ENCODE results near the gene BMP6. TPM values are rescaled to one million over a fixed set of nuclear protein-coding genes. Genes with fewer than 3 reads are reported as not detected.

Gene BMP6
- total and polyA plus RNA-seq, 7 donors, result 0.64 to 5.3 (median 2.2) TPM; not detected in 2

DNA sequence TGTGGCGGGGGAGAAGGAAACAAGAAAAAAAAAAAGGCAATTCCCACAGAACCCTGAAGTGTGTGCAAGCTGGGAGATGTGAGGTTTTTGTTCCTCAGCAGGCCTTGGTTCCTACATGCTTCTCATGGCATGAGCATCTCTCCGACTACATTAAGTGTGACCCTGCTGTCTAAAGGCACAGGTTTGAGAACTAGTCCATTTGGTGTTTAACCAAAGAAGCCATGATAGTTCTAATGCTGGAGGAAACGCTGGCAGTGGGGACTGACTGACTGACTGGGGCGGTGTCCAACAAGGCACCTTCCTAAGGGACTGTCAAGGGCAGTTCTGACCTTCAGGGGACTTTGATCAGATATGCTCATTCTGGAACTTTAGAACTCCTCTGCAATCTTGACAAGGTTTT, 180.8 kb downstream of the BMP6 start:
- no peak for TF ChIP-seq POLR2A (IDR thresholded peaks at IDR 0.05)
- no peak for TF ChIP-seq POLR2AphosphoS5 (IDR thresholded peaks at IDR 0.05)
- no peak for TF ChIP-seq EP300 (IDR thresholded peaks at IDR 0.05)
- TF ChIP-seq, protein P1, sequence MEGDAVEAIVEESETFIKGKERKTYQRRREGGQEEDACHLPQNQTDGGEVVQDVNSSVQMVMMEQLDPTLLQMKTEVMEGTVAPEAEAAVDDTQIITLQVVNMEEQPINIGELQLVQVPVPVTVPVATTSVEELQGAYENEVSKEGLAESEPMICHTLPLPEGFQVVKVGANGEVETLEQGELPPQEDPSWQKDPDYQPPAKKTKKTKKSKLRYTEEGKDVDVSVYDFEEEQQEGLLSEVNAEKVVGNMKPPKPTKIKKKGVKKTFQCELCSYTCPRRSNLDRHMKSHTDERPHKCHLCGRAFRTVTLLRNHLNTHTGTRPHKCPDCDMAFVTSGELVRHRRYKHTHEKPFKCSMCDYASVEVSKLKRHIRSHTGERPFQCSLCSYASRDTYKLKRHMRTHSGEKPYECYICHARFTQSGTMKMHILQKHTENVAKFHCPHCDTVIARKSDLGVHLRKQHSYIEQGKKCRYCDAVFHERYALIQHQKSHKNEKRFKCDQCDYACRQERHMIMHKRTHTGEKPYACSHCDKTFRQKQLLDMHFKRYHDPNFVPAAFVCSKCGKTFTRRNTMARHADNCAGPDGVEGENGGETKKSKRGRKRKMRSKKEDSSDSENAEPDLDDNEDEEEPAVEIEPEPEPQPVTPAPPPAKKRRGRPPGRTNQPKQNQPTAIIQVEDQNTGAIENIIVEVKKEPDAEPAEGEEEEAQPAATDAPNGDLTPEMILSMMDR (IDR thresholded peaks at IDR 0.05), result no peak
- Histone ChIP-seq H3K4me3 (no peak overlapping the region), H3K27ac (no peak overlapping the region), H3K27me3 (no peaks in the 10 kb centered on the region), H3K9me3 (no peaks in the 10 kb centered on the region), H3K36me3 (peaks cover 0 to 29% (median 21%) of the 10 kb centered on the region in 4 donors), H3K4me1 (peaks cover 0 to 15% (median 15%) of the 10 kb centered on the region in 4 donors)
- DNase-seq, result no peak
- 89 to 91% methylated on average over 4 of the region's 4 CpGs for WGBS, 2 donors
- intact Hi-C loops (cut with DNase I), result no loop called here

DNA sequence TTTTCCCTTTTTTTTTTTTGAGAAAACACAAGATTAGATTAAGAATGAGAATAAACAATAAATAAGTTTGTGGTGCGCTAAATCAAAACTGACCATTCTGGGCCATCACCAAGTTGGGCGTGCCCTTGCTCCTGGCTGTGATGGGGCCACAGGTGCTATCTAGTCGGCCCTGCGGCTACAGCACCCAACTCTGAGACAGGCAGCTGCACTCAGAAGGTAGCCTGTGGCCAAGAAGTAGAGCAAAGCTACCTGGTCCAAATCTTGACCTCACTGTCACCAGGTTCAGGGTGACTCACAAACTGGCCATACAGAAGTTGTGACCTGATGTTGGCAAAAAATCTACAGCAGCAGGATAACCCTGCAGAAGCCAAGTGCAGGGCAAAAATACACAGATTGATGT, 181.3 kb downstream of the BMP6 start:
- Histone ChIP-seq H3K36me3 (peaks cover 0 to 25% (median 19%) of the 10 kb centered on the region in 4 donors), H3K27me3 (no peaks in the 10 kb centered on the region), H3K27ac (no peak overlapping the region), H3K4me3 (no peak overlapping the region), H3K9me3 (no peaks in the 10 kb centered on the region), H3K4me1 (peaks cover 0 to 15% (median 15%) of the 10 kb centered on the region in 4 donors)
- no peak for TF ChIP-seq POLR2AphosphoS5 (IDR thresholded peaks at IDR 0.05)
- no peak for TF ChIP-seq POLR2A (IDR thresholded peaks at IDR 0.05)
- TF ChIP-seq, protein P1 (IDR thresholded peaks at IDR 0.05), result no peak
- no peak for TF ChIP-seq EP300 (IDR thresholded peaks at IDR 0.05)
- intact Hi-C loops (cut with DNase I), result no loop called here
- WGBS, 2 donors, result 90 to 95% methylated on average over 4 of the region's 4 CpGs
- DNase-seq, result no peak

DNA sequence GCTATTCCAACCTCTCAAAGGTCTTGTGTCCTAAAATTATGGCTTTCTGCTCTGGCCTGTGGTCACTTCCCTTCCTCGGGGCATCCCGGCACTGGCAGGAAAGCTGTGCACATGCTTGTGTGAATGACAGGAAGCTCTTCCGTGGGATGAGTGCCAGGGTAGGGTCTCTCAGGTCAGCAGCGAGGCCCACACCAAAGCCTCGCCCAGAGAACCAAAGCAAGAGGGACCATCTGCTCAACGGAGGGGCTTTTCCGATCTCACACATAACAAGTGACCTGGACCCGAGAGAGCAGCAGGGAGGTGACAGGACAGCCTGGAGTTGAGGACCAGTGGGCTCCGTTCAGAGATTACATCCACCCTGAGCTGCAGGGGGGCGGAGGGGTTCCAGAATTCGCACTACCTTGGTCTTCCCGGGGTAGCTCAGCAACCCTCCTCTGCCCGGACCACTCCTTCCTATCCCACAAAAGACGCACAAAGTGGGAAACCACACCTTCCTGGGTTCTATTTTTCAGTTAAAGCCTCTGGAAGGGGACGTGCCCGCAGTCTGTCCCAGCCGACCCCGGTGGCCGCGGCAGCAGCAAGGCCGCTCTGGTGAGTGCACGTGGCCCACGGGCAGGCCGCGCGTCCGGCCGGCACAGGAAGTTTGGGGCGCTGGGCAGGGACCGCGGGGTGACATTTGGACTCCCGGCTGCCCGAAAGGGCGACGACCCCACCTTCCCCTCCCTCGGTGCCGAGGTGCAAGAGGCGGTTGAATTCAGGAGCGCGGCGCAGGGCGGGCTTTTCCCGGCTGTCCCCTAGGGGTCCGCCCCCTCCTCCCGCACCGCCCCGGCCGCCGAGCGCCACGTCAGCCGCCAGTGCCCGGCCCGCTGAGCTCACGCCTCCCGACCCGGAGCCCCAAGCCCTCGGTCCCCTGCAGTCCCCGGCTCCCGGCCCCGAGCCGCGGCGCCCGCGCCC, 183.7 kb downstream of the BMP6 start:
- Histone ChIP-seq H3K4me1 (peaks cover 0 to 15% (median 15%) of the 10 kb centered on the region in 4 donors), H3K36me3 (peaks cover 0 to under 1% (median under 1%) of the 10 kb centered on the region in 4 donors), H3K27ac (peak overlapping the region; percentile 72 to 78 (median 72)), H3K27me3 (no peaks in the 10 kb centered on the region), H3K4me3 (peak overlapping the region; percentile 53 to 98 (median 88)), H3K9me3 (no peaks in the 10 kb centered on the region)
- intact Hi-C loops (cut with DNase I), result loop anchor here (2.0 to 5.0 kb wide), 3 partner anchors 88 to 183 kb away; partner anchors contain the start of genes BLOC1S5 and BMP6
- DNase-seq, result no peak
- 2 to 5% methylated on average over 66 of the region's 66 CpGs for WGBS, 2 donors
- TF ChIP-seq POLR2AphosphoS5 (IDR thresholded peaks at IDR 0.05) (peak in 1 of 4 donors; percentile 30), EP300 (IDR thresholded peaks at IDR 0.05) (no peak)

DNA sequence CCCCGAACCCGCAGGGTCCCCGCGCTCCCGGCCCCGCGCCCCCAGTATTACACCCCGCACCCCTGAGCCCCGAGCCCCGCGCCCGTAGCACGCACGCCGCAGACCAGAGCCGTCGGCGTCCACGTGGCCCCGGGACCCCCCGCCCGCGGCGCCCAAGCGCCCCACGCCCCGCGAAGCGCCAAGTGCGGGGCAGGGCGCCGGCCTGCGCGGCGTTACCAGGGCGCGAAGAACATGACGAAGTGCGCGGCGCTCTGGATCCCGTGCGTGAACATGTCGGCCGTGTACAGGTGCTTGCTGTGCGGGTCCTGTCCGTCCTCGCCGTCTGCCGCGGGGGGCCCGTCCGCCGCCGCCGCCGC, 184.4 kb downstream of the BMP6 start:
- no peak for DNase-seq
- TF ChIP-seq, protein P1 (IDR thresholded peaks at IDR 0.05), result no peak
- TF ChIP-seq POLR2A (IDR thresholded peaks at IDR 0.05) (no peak), EP300 (IDR thresholded peaks at IDR 0.05) (no peak), POLR2AphosphoS5 (IDR thresholded peaks at IDR 0.05) (no peak)
- Histone ChIP-seq H3K4me3 (peak overlapping the region; percentile 53 to 98 (median 88)), H3K27ac (peak overlapping the region; percentile 72 to 78 (median 72)), H3K9me3 (no peaks in the 10 kb centered on the region), H3K4me1 (peaks cover 0 to 15% (median 15%) of the 10 kb centered on the region in 4 donors), H3K27me3 (no peaks in the 10 kb centered on the region), H3K36me3 (no peaks in the 10 kb centered on the region)
- intact Hi-C loops (cut with DNase I), result loop anchor here (5.0 kb wide), 2 partner anchors 87 to 152 kb away; partner anchors contain the start of gene BLOC1S5
- 1% methylated on average over 57 of the region's 57 CpGs for WGBS, 2 donors

All from sigmoid colon (tissue), 7 donors.